KBM-7 (cell line): ENCODE measurements around the gene KIF25.
"Not testable (repeated sequence)": the region's sequence is repeated elsewhere in the genome, so short reads cannot be mapped to it uniquely, and the experiment has no call there.

Experiments used
- DNase-seq: peaks from one replicate; pipeline ENCODE4 v3.0.0-alpha.2; 2015
- in situ Hi-C: fragments of 300-500 bp; cut with MboI; formaldehyde crosslinking; loops from 2 replicates; pipeline ENCODE4 v1.14.3; 2020; ENCODE audit warnings: low sequenced_read_pairs, low pct_unique_long_range_greater_than_20kb, mixed read lengths

KIF25 gene

DNA sequence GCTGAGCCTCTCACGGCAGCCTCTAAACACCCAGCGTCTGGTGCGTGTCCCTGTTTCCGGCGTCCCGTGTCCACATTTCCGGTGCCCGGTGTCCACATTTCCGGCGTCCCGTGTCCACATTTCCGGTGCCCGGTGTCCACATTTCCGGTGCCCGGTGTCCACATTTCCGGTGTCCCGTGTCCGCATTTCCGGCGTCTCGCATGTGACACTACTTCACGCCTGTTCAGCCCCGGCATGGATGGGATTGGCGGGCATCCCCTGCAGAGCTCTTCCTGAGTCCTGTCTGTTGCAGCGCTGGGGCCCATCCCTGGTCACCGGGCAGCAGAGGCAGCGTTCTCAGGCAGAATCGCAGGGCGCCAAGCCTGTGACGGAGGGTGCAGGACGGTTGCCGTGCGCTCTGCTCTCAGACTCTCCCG lies 78.3 kb downstream of the KIF25 start:
- no peak for DNase-seq
- in situ Hi-C loops: no loop called here

DNA sequence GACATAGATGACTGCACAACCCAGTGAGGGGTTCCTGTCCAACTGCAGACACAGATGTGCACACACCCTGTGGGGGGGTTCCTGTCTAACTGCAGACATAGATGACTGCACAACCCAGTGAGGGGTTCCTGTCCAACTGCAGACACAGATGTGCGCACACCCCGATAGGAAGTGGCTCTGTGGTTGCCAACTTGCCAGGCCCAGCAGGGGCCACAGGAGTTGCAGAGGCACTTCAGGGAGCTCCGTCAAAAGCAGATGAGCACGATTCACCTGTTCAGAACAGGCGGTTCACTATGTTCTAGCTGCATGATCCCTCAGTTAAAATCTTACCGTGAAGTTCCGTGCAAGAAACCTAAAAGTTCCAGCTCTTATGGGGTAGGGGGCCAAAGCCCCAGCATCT lies 79.9 kb downstream of the KIF25 start:
- DNase-seq, in situ Hi-C loops: not testable (repeated sequence)

DNA sequence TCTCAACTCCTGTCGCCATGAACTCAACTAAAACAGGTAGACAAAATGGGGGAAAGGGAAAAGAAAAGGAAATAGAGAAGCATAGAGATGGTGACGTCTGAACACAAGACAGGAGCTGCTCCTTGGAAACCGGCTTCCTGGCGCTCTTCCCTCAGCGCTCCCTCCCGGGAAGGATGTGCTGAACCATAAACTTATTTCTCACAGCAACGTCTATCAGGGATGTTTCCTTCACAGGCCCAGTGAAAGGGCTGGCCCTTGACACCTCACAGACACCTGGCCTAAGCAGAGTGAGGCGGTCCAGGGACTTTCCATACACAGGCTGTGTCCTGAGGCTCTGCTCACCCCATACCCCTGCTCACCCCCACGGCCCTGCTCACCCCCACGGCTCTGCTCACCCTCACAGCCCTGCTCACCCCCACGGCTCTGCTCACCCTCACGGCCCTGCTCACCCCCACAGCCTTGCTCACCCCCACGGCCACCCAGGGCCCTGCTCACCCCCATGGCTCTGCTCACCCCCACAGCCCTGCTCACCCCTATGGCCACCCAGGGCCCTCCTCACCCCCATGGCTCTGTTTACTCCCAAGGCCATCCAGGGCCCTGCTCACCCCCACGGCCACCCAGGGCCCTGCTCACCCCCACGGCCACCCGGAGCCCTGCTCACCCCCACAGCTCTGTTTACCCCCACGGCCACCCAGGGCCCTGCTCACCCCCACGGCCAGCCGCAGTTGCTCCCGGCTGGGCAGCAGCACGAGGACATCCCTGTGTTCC lies 80.9 kb downstream of the KIF25 start:
- in situ Hi-C loops: no loop called here
- no peak for DNase-seq

DNA sequence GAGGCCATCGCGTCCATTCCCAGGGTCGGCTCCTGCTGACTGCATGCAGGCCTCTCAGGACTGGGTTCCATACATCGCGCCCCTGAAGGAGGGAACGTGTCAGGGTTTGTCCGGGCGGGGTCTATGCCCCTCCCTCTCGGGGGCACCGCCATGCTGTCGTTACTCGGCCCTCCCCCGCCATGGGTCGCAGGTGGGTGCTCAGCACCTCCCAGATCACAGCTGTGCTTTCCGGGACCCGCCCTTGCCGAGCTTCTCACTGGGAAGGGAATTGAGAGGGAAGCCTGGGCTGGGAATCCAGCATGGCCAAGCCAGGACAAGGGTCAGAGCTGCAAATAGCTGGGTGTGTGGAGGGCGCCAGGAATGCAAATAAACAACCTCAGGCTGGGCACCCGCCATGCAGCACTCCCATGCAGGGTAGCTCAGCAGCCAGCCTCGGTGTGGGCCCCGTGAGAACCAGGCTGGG lies 81.5 kb downstream of the KIF25 start, which contains the start of gene FRMD1:
Gene FRMD1, minus strand, starts transcription at position 270 of the 463 bp plus-strand sequence. Its CDS starts 118 bp downstream, at position 152.
- in situ Hi-C loops: no loop called here
- DNase-seq: no peak

DNA sequence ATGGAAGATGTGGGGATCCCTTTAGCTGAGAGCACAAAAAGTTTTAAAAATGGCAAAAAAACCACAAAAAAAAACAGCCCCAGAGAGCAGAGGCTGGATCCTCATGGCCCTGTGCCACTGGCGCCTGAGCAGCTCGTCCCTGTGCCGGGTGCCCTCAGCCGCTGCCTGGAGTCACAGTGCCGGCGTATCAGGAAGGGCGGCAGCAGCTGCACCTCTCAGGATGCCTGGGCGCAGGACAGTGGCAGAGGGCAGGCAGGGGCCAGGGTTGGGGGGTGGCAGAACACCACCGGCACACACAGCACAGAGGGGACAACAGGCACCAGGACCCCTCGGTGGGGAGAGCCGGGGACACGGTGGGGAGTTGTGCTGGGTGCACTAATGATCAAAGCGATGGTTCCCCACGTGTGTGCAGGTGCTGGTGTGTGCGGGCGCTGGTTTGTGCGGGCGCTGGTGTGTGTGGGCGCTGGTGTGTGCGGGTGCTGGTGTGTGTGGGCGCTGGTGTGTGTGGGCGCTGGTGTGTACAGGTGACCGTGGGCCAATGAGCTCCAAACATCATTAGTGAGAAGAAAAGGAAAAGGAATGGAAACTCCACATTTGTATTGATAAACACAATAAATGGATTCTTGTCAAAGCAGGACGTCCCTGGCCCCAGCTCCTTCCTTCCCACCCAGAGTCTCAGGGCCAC lies 83.1 kb downstream of the KIF25 start:
- in situ Hi-C loops: no loop called here
- DNase-seq: no peak

DNA sequence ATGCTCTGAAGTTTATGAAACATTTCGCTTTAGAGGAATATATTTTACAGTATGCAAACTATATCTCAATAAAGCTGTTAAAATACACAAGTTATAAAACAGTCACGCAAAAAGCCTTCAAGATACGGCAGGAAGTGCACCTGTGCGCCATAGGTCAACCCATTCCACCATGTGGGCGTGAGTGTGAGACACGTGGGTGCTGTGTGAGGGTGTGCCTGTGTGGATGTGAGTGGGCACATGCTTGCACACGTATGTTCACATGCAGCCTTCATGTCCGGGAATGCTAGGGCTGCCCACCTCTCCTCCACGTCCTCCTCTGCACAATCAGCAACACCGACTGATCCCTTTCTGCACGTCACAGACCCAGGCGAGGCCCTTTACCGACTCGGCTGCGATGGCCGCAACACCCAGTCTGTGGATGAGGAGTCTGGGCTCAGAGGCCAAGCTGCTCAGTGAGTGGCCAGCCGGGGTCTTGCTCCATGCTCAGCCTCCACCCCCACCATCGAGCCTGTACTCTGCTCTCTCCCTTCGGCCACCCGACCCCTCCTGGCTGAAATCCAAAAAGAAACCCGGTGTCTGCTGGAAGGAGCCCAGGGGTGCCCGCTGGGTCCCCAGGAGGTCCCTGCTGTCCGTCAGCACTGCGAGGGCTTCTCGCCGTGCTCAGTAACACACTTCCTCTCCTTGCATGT lies 84.5 kb downstream of the KIF25 start:
- DNase-seq: no peak
- in situ Hi-C loops: no loop called here

DNA sequence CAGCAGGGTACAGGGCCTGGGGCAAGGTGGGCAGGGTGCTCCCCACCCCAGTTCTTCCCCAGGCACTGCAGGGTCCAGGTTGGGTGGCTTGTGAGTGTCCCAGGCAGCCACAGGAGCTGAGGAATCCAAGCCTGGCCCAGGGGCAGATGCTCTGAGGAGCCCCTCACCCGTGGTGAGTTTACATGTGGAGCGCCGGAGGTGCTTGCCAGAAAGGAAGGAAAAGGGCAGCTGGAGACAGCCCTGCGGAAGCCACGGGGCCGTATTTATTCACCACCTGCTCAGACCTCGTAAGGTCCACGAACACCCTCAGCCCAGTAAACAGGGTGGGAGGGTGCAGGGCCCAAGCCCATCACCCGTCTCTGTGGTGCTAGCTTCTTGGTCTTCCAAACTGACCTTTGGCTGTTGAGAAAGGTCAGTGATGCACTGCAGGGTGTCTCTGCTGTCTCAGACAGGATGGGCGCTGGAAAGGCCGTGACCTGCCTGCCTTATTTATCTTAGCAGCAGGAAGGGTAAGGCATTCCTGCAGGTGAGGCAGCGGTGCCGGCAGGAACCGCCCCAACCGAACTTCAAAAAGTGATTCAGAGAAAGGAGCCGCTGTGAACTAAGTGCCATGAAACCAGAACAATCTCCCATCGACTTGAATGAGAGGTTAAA lies 85.5 kb downstream of the KIF25 start:
- in situ Hi-C loops: no loop called here
- no peak for DNase-seq

DNA sequence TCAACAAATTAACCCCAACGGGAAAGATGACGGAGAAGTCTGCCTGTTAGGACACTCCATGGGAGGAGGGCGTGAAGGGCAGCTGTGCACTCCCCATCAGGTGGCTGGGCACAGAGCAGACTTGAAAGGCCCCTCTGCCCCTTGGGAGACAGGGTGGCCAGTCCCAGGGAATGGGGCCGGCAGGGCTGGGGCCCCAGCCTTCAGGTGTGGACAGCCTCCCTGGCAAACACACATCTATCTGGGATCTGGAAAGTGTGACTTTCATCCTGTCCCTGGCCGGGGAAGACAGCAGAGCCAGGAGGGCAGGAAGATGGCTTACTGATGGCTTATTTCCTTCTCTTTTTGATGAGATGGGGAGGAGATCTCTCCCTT lies 86.0 kb downstream of the KIF25 start:
- in situ Hi-C loops: no loop called here

DNA sequence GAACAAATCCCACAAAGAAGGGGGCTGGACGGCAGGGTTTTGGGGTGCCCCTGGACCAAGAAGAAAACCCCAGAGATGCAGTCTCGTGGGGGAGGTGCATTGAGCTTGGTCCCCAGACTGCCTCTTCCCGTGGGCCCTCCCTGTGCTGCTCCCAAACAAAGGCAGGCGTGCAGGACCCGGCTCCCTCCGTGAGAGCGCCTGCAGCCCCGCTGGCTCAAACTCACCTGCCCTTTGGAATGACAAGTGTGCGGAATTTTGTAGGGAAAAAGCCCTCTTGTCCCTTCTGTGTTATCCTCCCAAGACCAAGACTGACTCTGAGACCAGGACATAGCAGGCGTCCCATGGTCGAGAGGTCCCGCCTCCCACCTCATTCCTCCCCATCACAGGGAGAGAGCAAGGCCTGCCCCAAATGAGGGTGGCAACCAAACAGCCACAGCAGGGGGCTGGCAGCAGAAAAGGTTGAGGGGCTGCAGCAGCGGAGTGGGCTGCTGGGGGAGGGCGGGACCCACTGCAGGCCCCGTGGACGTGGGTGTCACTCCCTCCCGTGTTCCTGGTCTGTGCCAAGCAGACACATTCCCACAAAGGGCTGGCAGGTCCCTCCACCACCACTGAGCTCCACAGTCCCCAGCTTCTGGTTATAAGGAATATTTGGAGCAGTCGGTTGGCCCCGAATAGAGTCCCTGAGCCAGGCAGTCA lies 87.1 kb downstream of the KIF25 start:
- in situ Hi-C loops: no loop called here
- no peak for DNase-seq

More for the DNA sequence above, 86.0 kb downstream of the KIF25 start:
- no peak for DNase-seq

DNA sequence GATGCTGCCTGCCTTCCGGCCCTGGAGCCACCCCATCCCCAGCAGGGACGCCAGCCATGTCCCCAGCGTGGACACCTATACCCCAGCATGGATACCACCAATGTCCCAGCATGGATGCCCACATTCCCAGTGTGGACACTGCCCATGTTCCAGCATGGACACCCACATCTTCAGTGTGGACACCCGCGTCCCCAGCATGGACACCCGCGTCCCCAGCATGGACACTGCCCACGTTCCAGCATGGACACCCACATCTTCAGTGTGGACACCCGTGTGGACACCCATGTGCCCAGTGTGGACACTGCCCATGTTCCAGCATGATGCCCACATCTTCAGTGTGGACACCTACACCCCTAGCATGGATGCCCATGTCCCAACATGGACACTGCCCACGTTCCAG lies 88.6 kb downstream of the KIF25 start:
- in situ Hi-C loops: no loop called here
- no peak for DNase-seq

DNA sequence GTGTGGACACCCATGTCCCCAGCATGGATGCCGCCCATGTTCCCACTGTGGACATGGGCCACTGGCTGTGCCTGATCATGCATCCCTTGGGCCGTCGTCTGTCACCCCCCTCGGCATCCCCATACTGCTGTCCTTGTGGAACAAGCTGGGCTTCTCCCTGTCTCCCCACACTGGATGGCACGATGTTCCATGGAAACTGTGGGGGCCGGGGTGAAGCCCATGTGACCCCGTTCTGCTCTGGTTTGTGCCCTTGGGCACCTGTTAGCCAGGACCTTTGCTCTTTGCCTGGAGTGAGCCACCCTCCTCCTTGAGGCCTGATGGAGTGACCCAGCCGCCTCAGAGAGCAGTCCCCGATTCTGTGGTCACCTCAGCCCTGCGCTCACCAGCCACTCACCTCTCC lies 89.1 kb downstream of the KIF25 start:
- in situ Hi-C loops: no loop called here
- no peak for DNase-seq

DNA sequence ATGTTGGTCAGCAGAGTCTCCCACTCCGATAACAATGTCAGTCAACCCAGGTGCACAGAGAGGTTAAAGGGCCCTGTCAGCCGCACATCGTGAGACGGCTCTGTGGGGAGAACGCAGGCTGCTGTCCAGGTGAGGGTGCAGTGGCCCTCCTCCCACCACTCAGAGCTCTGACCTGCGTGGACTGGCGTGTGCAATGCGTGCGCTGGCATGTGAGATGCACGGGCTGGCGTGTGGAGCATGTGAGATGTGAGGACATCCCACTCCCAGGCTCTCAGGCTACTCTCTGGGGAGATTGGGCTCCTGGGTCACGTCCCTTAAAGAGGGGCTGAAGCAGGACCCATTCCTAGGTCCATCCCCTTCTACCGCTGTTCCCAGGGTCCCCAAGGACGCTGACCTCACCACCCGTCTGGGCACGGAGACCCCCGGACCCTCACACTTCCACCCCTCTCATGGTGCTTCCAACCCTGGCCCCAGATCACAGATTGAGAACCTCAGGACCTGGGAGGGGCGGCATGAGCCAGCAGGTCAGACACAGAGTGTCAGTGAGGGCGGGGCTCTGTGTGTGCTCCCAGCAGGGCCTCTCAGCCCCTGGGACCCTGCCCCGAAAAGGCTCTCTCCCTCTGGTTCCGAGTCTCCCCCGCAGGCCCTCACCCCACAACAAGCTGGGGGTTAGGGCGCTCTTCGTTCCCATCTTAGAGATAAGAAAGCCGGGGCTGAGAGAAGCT lies 90.1 kb downstream of the KIF25 start:
- in situ Hi-C loops: no loop called here
- no peak for DNase-seq

DNA sequence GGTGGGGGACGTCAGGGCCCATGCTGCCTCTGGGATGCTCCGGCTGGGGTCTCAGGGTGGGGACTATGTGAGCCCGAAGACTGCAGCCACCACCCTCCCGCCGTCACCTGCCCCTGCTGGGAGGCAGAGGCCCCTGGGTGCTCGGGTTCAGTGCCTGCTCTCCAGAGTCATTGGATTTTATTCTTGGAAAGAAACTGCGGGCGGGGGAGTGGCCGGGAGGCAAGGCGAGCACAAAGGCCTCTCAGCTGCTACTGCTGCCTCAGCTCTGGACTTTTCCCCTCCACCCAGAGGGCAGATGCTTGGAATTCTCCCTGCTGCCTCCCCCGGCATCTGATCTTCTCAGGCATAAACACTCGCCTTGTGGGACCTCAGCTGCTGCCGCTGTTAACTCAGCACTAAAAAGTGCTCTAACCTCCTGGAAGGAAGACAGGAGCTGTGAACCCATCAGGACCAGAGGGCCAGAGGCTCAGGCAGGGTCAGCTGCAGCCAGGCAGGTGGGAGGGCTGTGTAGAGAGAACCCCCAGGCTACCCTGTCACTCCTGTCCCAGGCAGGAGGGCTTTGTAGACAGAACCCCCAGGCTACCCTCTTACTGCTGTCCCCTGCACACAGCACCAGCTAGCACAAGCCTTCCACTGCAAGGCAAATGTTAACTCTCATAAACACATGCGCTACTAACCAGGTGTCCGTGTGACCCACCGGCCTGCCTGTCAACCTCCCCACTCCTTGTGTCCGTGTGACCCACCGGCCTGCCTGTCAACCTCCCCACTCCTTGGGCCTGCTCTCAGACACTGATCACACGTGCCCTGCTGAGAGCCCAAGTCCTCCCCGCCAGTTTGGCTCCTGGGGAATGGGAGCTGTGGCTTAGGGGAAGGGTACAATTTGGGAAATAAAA lies 90.9 kb downstream of the KIF25 start:
- no peak for DNase-seq
- in situ Hi-C loops: no loop called here

DNA sequence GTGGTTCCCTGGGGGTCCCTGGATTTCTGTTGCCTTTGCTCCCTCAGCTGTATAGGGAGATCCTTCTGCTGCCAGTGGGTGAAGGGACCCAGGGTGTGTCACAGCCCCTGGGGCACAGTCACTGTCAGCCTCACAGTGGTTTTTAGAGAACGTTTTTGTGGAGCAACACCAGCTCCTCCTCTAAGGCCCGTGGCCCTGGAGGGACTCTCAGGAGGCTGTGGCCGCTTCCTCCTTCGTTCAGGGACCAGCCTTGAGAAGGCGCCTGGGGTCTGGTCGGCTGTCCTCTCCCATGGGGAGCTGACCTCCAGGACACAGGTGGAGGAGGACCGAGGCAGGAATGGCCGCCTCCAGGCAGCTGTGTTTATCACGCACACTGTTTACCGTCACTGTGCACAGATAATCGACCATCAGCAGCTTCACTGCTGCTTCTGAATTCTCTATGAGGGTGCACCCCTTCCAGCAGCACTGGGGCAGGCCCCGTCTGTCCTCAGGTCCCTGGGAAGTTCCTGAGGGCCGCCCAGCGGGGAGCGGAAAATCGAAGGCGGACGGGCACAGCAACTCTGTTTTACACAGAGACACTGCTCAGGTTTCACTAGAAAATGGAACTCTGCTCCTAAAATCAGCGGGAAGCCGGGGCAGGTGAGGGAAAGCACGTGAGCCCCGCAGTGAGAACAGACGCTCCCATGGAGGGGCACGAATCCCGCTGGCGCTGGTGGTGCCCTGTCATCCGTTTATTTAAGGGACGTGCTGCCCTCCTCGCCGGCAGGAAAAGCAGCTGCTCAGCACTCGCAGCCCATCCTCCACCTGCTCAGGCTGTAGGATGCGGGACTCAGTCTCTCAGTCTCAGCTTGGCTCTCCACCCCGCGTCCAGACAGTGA lies 92.0 kb downstream of the KIF25 start:
- no peak for DNase-seq
- in situ Hi-C loops: no loop called here

DNA sequence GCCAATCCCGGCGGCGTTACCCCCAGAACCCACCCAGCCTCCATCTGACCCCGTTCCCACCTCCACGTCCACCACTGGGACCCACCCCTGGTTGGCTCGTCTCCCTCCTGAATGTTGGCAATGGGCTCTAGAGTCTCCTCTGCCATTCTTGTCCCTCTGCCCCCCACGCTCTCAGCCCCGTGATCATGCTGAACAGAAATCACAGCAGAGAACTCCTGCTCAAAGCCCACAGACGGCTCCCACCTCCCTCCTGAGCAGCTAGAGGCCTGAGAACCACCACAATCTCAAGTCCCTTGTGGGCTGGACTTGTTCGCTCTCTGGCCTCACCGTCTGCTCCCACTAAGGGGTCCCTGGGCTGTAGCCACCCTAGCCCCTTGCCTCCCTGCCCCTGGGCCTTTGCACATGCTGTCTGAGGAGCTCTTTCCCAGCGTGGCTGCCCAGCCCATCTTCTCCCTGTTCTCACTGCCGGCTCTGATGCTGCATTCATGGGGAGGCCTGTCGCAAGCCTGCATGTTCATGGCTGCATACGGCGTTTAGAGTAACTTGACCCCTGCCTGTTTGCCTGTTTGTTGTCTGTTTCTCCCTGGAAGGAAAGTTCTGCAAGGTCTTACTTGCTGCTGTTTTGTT lies 92.7 kb downstream of the KIF25 start:
- in situ Hi-C loops: no loop called here
- DNase-seq: no peak

DNA sequence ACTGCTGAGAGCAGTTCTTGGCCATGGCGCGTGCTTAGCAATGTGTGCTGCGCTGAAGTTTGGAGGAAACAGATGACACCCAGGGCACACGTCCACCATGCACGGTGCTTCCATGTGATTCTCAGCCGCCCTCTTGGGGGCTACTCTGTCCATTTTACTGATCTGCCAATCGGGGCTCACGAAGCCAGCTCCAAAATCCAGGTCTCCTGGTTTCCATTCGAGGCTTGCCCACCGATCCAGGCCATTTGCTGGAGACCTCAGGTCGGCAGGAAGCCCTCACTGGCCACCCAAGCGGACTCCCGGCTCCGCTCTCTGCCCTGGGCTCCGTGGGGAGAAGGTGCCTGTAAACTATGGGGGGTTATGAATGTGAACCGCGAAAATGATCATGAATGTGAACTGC lies 93.2 kb downstream of the KIF25 start:
- DNase-seq: no peak
- in situ Hi-C loops: no loop called here
